Glutamatergic neuron (in vitro differentiated cells): Measurements from ENCODE around the gene FHIT. TPM values are rescaled to one million over a fixed set of nuclear protein-coding genes. Genes with fewer than 3 reads are reported as not detected.

Source experiments
- DNase-seq: peaks from one replicate; pipeline ENCODE4 v3.0.0; 2022
- H3K27ac Mint-ChIP-seq: one replicate; pipeline ENCODE4 v1.8.0; 2020; ENCODE audit warnings: mild to moderate bottlenecking, mixed read lengths, inconsistent platforms; ENCODE audit not compliant: unreplicated experiment
- H3K27me3 Mint-ChIP-seq: one replicate; pipeline ENCODE4 v1.8.0; 2020; ENCODE audit warnings: mild to moderate bottlenecking, moderate library complexity, mixed read lengths, inconsistent platforms; ENCODE audit not compliant: unreplicated experiment
- H3K36me3 Mint-ChIP-seq: one replicate; pipeline ENCODE4 v1.8.0; 2020; ENCODE audit warnings: mild to moderate bottlenecking, mixed read lengths, inconsistent platforms; ENCODE audit not compliant: unreplicated experiment
- H3K4me1 Mint-ChIP-seq: one replicate; pipeline ENCODE4 v1.8.0; 2020; ENCODE audit warnings: mild to moderate bottlenecking, low read depth, mixed read lengths, inconsistent platforms; ENCODE audit not compliant: unreplicated experiment
- H3K4me3 Mint-ChIP-seq: one replicate; pipeline ENCODE4 v1.8.0; 2020; ENCODE audit warnings: mild to moderate bottlenecking, mixed read lengths, inconsistent platforms; ENCODE audit not compliant: unreplicated experiment
- H3K9me3 Mint-ChIP-seq: one replicate; pipeline ENCODE4 v1.8.0; 2020; ENCODE audit warnings: mild to moderate bottlenecking, moderate library complexity, mixed read lengths, inconsistent platforms; ENCODE audit not compliant: unreplicated experiment
- total RNA-seq: library from RNA; stranded (reverse); fragmentation: NEBNext Ultra II Directional; extraction: Animal tissue kit (Norgen Biotek cat#: 25700); gene quantifications from one replicate; pipeline ENCODE4 v1.2.1, GENCODE V29; 2021; ENCODE audit not compliant: unreplicated experiment
- TF ChIP-seq, protein P1 (sequence below): fragments of 200-600 bp; sonication (generic); IDR thresholded peaks from one replicate; pipeline ENCODE4 v1.5.0; 2021; ENCODE audit not compliant: partially characterized antibody, unreplicated experiment

The FHIT gene
- total RNA-seq, 1 donor from 2014 or later, result 15.2 TPM

DNA sequence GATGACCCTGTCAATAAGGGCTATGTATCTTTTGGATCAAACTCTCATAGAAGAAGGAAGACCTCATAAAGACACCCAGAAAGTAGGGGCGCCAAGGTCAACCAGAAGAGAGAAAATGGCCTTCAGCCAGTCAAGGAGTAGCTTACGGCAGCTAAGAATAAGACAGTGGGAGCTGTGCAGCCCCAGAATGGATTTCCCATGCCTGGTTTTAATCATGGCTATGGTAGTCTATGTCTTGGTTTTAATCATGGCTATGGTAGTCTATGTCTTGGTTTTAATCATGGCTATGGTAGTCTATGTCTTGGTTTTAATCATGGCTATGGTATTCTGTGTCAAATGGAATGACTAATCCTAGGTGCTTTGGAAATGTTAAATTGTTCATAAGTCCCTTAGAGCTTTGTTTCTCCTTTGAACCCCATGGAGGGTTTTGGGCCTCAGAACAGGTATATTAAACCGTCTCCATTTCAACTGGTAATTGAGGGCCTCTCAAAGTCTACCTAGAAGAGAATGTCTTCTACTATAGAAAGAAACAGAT, 1459.4 kb downstream of the FHIT start:
- Mint-ChIP-seq H3K36me3 (no peaks in the 10 kb centered on the region), H3K27me3 (peaks cover 1% of the 10 kb centered on the region), H3K27ac (no peak overlapping the region), H3K9me3 (peaks cover 1% of the 10 kb centered on the region), H3K4me3 (no peak overlapping the region), H3K4me1 (no peaks in the 10 kb centered on the region)
- TF ChIP-seq, protein P1, sequence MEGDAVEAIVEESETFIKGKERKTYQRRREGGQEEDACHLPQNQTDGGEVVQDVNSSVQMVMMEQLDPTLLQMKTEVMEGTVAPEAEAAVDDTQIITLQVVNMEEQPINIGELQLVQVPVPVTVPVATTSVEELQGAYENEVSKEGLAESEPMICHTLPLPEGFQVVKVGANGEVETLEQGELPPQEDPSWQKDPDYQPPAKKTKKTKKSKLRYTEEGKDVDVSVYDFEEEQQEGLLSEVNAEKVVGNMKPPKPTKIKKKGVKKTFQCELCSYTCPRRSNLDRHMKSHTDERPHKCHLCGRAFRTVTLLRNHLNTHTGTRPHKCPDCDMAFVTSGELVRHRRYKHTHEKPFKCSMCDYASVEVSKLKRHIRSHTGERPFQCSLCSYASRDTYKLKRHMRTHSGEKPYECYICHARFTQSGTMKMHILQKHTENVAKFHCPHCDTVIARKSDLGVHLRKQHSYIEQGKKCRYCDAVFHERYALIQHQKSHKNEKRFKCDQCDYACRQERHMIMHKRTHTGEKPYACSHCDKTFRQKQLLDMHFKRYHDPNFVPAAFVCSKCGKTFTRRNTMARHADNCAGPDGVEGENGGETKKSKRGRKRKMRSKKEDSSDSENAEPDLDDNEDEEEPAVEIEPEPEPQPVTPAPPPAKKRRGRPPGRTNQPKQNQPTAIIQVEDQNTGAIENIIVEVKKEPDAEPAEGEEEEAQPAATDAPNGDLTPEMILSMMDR, result no peak
- DNase-seq, result no peak

DNA sequence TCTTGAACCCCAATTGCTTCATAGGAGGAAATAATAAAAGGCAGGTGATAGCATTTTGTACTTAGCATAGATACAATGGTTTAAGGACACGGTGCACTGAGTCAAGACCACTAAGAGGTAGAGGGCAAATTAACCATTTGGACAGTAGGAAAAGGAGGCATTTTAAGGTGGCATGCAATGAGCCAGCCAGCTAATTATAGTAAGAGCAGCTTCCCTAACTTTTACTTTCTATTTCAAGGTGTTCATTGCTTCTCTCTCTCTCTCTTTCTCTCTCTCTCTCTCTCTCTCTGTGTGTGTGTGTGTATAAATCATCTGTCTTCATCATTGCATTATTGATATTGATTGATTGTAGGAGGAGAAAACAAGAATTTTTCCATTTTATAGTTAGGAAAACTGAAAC, 1461.0 kb downstream of the FHIT start:
- H3K27ac Mint-ChIP-seq, result no peak overlapping the region
- peaks cover 1% of the 10 kb centered on the region for H3K9me3 Mint-ChIP-seq
- DNase-seq, result no peak
- H3K27me3 Mint-ChIP-seq, result no peaks in the 10 kb centered on the region
- H3K4me1 Mint-ChIP-seq, result no peaks in the 10 kb centered on the region
- H3K36me3 Mint-ChIP-seq, result no peaks in the 10 kb centered on the region
- TF ChIP-seq, protein P1, result no peak
- H3K4me3 Mint-ChIP-seq, result no peak overlapping the region

DNA sequence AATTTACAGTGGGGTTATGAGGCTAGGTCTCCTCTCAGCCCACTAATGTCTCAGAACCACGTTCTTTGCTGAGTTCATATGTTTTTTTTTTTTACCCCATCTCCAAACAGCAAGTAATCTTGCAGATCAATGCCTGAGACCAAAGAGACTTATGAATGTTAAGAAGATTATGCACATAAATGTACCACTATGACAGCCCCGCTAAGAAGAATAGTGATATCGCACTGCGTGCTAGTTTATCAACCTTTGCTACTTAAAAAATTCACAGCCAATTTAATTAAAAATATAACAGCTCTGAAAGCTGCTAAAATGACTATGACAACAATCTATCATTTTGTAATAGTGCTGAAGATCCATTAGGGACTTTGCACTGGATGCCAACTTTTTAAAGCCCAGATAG, 1462.5 kb downstream of the FHIT start:
- Mint-ChIP-seq H3K9me3 (no peaks in the 10 kb centered on the region), H3K4me1 (peaks cover 7% of the 10 kb centered on the region), H3K27ac (no peak overlapping the region), H3K4me3 (no peak overlapping the region), H3K27me3 (no peaks in the 10 kb centered on the region), H3K36me3 (no peaks in the 10 kb centered on the region)
- TF ChIP-seq, protein P1, result no peak
- no peak for DNase-seq

DNA sequence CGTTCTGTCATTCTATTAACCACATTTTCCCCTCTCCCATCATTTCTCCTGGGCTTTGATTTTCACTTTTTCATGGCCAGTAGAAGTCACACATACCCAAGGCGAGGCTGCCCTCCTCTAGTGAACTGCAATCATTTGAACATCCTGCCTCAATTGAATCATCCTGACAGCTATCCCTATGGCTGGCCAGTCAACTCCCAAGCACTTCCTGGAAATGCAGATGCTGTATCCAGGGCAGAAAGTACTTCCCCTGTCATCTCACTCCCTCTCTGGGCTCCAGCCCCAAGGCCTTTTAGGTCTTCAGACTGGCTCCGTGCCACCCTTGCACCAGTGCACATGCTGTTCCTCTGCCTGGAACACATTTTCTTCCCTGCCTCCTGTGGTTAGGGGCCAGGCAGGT, 1463.1 kb downstream of the FHIT start:
- Mint-ChIP-seq H3K4me1 (peaks cover 7% of the 10 kb centered on the region), H3K4me3 (no peak overlapping the region), H3K36me3 (no peaks in the 10 kb centered on the region), H3K27me3 (no peaks in the 10 kb centered on the region), H3K9me3 (no peaks in the 10 kb centered on the region), H3K27ac (no peak overlapping the region)
- TF ChIP-seq, protein P1, result no peak
- DNase-seq, result no peak

DNA sequence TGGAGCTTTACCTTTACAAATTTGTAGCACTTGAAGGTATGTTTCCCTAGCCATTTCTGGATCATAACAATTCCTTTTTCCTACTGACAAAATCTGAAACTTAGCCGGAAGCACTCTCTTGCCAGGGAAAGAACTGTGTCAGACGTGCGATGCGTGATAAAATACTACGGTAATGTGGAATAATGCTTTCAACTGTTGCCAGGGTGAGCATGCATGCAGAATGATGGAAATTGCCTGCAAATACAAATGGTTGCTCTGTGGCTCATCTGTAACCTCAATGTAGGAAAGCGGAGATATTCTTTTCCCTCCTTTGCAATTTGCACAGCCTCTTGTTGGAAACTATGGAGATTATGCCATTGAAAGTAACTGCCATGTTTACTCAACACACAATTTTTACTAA, 1464.9 kb downstream of the FHIT start:
- Mint-ChIP-seq H3K4me3 (no peak overlapping the region), H3K9me3 (no peaks in the 10 kb centered on the region), H3K36me3 (no peaks in the 10 kb centered on the region), H3K27me3 (no peaks in the 10 kb centered on the region), H3K27ac (no peak overlapping the region), H3K4me1 (peaks cover 7% of the 10 kb centered on the region)
- DNase-seq, result no peak
- TF ChIP-seq, protein P1, result no peak
